Caki2 (cell line): Measurements from ENCODE around the gene PRKCZ. TPM values are rescaled to one million over a fixed set of nuclear protein-coding genes. Genes with fewer than 3 reads are reported as not detected.
"Not testable (repeated sequence)": the region's sequence is repeated elsewhere in the genome, so short reads cannot be mapped to it uniquely, and the experiment has no call there.

ENCODE experiments used
- DNase-seq: peaks from one replicate; pipeline ENCODE4 v3.0.0-alpha.2; 2015; ENCODE audit warnings: low read depth
- in situ Hi-C: cut with HindIII; loops from 2 replicates; pipeline ENCODE4 v1.10.0; 2016; ENCODE audit warnings: low sequenced_read_pairs, low pct_unique_long_range_greater_than_20kb, mixed read lengths
- total RNA-seq: library from RNA; depleted of rRNA; stranded (reverse); fragments of >200 nt; shearing (Covaris generic); gene quantifications from 2 replicates; pipeline ENCODE4 v1.2.3, GENCODE V29; 2014; ENCODE audit warnings: low replicate concordance

PRKCZ gene
- total RNA-seq, 1 experiment from 2014 or later: 60.4 TPM

GRCh38 chr1:2119886-2120285, 69.7 kb downstream of the PRKCZ start:
- in situ Hi-C loops: no loop called here
- DNase-seq: no peak

- DNase-seq: no peak
- in situ Hi-C loops: no loop called here
Observed at GRCh38 chr1:2121101-2121691, 71.0 kb downstream of the PRKCZ start.

DNA sequence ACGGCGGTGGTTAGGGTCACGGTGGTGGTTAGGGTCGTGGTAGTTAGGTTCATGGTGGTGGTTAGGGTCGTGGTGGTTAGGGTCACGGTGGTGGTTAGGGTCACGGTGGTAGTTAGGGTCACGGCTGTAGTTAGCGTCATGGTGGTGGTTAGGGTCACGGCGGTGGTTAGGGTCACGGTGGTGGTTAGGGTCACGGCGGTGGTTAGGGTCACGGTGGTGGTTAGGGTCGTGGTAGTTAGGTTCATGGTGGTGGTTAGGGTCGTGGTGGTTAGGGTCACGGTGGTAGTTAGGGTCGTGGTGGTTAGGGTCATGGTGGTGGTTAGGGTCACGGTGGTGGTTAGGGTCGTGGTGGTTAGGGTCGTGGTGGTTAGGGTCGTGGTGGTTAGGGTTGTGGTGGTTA, 71.6 kb downstream of the PRKCZ start:
- DNase-seq, in situ Hi-C loops: not testable (repeated sequence)

- in situ Hi-C loops: no loop called here
- DNase-seq: no peak
Observed at GRCh38 chr1:2124446-2125198, 74.4 kb downstream of the PRKCZ start.

DNA sequence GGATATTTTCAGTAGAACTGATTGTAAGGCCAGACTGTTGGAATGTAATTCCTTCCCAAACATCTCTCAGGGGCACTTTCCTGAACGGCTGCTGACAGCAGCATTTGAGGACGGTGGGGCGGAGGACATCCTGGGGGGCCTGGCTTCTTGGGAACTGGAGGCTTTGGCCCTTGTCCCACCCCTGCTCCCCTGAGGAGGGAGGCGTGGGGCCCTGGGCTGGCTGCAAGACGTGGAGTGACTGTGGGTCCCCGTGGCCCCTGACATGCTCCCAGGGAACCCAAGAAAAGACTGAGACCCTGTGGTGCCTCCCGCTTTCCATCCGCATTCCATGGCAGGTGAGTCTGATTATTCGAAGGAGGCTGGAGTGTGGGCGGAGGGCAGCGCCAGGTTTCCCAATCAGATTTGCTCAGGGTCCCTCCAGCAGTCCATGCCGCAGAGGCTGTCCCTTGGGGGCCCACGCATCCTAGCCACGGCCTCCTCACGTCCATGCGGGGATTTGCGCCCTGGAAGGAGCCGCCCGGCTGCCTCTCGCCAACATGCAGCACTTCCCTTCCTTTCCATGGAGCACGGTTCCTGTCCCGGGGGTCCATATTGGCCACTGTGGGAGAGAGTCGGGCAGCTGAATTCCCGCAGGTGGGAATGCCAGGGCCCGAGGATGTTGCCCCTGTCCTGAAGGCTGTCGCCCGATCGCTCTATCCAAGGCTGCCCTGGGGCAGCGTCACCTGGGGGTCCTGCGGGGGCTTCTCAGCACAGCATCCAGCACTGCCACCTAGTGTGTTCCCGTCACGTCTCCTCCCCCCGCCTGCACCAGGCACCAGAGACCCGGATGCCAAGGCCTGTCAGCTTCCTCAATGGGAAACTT, 75.4 kb downstream of the PRKCZ start:
- in situ Hi-C loops: no loop called here
- DNase-seq: no peak

DNA sequence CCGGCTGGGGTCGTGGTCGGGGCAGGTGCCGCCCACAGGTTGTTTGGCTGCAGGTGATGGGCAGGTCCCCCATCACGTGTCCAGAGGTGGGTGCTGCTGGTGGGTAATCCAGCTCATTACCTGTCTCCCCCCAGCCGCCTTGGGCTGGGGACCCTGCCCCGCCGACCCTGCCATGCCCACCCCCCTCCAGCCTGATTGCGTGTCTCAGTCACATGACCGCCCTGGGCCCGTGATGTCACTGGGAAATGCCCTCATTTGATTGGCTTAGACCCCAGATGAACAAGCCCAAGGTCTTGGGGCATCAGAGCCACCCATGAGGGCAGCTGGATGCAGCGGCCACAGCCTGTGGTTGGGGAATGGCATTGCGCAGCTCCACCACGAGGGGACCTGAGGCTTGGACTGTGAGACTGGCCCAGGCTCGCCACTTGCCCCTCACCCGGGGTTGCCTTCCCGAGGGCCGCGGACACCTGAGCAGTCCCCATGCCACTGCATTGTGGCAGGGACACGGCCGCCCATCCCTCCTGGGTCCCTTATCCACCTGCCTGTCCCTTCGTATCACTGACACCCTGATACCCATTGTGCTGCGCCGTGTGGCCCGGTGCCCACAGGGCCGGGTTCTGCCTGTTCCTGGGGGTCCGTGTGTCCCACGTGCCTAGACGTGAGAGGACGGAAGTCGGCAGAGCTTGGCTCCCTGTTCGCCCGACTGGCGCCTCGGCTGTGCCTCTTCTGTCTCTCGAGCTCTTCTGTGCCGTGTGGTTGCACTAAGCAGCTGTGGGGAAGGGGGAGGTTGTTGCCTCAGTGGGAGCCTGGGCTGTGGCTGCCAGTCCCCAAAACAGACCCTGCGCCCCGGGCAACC, 76.3 kb downstream of the PRKCZ start:
- in situ Hi-C loops: no loop called here
- DNase-seq: no peak

DNA sequence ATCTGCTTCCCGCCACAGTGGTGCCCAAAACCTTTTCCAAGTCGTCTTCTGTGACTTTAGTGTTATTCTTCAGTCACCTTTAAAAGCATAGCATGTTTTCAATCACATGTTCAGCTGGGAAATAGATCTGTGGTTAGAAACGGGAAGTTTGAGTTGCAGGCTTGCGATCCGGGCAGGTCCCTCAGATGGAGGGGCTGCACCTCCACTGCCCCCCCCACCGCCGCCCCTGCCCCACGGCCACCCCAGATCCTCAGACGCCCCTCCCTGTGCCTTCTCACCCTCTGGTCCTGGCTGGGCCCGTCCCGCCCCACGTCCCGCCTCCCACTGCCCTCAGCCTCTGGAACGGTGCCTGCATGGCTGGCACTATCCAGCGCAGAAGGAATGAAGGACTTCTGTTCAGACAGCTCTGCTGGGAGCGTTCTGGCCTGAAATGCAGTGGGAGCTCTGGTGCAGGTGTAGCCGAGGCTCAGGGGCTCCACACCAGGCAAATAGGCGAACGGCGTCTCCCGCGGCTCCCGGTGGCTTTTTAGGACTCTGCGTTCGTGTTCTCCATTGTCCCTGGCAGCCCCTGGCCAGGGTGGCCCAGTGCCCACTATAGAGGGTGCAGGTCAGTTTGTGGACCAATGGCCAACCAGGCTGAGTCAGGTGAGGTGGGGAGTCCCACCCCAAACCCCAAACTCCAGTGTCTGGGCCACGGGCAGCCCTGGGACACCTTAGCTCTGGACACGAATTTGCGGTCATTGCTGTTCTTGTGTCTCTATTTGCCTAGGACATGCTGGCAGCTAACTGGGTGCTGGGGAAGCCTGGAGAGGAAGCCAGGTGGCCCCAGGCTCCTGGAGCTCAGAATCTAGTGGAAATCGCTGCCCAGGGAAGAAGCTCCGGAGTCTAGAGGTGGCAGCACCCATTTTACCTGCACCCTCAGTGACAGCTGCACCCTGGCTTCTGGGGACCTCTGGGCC, 77.3 kb downstream of the PRKCZ start:
- no peak for DNase-seq
- in situ Hi-C loops: no loop called here

DNA sequence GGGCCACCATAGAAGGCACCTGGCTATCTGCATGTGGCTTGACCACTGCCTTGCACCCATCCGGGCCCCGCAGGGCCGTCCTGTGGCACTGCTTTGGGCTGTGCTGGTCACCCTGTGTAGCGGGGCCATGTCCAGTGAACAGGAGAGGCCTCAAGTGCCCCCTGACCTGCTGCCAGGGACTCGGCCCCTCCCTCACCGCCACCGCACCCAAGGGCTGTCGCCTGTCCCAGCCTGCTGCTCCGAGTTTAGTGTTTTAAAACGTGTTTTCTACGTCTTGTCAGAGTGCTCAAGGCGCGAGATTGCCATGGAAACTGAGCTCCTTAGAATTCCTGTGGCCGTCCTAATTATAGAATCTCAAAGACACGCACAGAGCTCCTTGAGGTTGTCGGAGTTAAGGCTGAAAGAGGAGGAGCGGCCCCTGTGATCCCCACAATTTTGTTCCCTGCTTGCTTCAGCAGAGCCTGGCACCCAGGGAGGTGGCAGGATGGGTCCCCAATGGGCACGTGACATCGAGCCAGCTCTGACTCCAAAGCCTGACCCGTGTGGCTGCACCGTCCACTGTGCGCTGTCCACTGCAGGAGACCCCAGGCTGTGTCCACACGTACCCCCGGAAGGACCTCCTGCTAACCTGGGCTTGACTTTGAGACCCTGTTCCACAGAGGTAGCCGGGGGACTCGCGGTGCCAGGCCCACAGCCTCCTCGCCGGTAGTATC, 78.1 kb downstream of the PRKCZ start:
- in situ Hi-C loops: no loop called here
- no peak for DNase-seq

GRCh38 chr1:2129256-2129943, 79.2 kb downstream of the PRKCZ start:
- in situ Hi-C loops: no loop called here
- no peak for DNase-seq

GRCh38 chr1:2130156-2130555, 79.9 kb downstream of the PRKCZ start:
- in situ Hi-C loops: no loop called here

GRCh38 chr1:2130871-2131289, 80.7 kb downstream of the PRKCZ start:
- DNase-seq: no peak
- in situ Hi-C loops: no loop called here

More at GRCh38 chr1:2130156-2130555, 79.9 kb downstream of the PRKCZ start:
- DNase-seq: no peak

- no peak for DNase-seq
- in situ Hi-C loops: no loop called here
Observed at GRCh38 chr1:2132222-2133038, 82.2 kb downstream of the PRKCZ start.

- no peak for DNase-seq
- in situ Hi-C loops: no loop called here
Observed at GRCh38 chr1:2133039-2133878, 83.0 kb downstream of the PRKCZ start.

- DNase-seq: no peak
- in situ Hi-C loops: no loop called here
Observed at GRCh38 chr1:2133879-2134215, 83.6 kb downstream of the PRKCZ start.

- DNase-seq: no peak
- in situ Hi-C loops: no loop called here
Observed at GRCh38 chr1:2134266-2134620, 84.0 kb downstream of the PRKCZ start.
